Body of pancreas (tissue), 4 donors: ENCODE data around the gene MTFMT.

Experiments
- POLR2A ChIP-seq, 3 donors: fragments of 450-650 bp; IDR thresholded peaks; one replicate each; pipeline ENCODE4 v1.6.1; 2016; ENCODE audit warnings: antibody characterized with exemption in 3 of 3, mild to moderate bottlenecking in 2 of 3
- TF ChIP-seq, protein P1 (sequence below), 7 experiments: fragments of 450-650 bp in 4 of 7; fragments of 200-600 bp in 3 of 7; sonication (generic) in 3 of 7; IDR thresholded peaks; one replicate each; pipeline ENCODE4 v1.5.1; 2016 to 2019; ENCODE audit warnings: antibody characterized with exemption in 7 of 7

DNA sequence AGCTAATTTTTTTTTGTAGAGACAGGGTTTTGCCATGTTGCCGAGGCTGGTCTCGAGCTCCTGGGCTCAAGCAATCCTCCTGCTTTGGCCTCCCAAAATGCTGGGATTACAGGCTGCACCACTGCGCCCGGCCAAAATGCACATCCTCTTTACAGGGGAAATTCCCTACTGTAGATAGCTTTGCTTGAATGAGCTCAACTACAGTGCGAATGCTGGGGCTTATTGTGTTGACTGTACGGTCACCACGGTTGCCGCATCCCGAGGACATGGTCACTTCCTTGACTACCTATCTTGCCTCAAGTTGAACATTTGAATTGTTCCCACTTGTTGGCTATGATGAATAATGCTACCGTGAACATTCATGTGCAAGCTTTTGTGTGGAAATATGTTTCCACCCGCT lies 5.3 kb upstream of the MTFMT start:
- TF ChIP-seq POLR2A (IDR thresholded peaks at IDR 0.05): no peak
- TF ChIP-seq, protein P1, sequence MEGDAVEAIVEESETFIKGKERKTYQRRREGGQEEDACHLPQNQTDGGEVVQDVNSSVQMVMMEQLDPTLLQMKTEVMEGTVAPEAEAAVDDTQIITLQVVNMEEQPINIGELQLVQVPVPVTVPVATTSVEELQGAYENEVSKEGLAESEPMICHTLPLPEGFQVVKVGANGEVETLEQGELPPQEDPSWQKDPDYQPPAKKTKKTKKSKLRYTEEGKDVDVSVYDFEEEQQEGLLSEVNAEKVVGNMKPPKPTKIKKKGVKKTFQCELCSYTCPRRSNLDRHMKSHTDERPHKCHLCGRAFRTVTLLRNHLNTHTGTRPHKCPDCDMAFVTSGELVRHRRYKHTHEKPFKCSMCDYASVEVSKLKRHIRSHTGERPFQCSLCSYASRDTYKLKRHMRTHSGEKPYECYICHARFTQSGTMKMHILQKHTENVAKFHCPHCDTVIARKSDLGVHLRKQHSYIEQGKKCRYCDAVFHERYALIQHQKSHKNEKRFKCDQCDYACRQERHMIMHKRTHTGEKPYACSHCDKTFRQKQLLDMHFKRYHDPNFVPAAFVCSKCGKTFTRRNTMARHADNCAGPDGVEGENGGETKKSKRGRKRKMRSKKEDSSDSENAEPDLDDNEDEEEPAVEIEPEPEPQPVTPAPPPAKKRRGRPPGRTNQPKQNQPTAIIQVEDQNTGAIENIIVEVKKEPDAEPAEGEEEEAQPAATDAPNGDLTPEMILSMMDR (IDR thresholded peaks at IDR 0.05): no peak
